ENCODE results near the gene PRICKLE2.

GRCh38 chr3:64166584-64167162, 58.6 kb downstream of the PRICKLE2 start:
- TF ChIP-seq CTCF (IDR thresholded peaks at IDR 0.05; ENCODE audit: low read depth, low read length, poor library complexity, severe bottlenecking), result peak; percentile 16
- no peak for TF ChIP-seq EZH2phosphoT487 (IDR thresholded peaks at IDR 0.05; ENCODE audit: borderline replicate concordance, low read length)

Measured in DOHH2 (cell line).